ENCODE results near the gene G0S2. TPM values are rescaled to one million over a fixed set of nuclear protein-coding genes. Genes with fewer than 3 reads are reported as not detected.

The G0S2 gene
- total RNA-seq, 4 donors from 2014 or later, result 6.0 to 95.2 (median 11.0) TPM

DNA sequence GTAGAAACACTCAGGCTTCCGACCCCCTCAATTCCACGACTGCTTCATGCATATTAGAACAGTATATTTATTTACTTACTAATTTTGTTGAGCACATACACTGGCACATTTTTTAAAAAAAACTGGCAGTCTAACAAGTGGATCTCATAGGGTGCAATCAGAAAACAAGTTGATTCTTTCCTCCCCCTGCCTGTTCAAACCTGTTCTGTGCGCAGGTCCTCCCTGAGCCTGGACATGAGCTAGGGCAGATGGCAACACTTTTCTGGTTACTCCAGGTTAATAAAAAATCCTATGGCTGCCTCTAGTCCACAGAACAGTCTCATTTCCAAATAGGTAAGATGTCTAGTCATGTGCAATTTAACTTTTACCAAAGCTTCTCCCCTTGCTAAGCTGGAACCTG is 48.1 kb downstream of the G0S2 start:
- no peaks in the 10 kb centered on the region for H3K4me1 ChIP-seq
- WGBS, 2 donors (ENCODE audit: low coverage in 1 of 2), result 97 to 100% methylated on average over 1 to 3 of the region's 3 CpGs
- no peak for ATAC-seq
- H3K9me3 ChIP-seq, result no peaks in the 10 kb centered on the region
- no peaks in the 10 kb centered on the region for H3K36me3 ChIP-seq
- H3K27ac ChIP-seq, result no peak overlapping the region
- H3K4me3 ChIP-seq, result no peak overlapping the region
- no peaks in the 10 kb centered on the region for H3K27me3 ChIP-seq
- TF ChIP-seq POLR2A (IDR thresholded peaks at IDR 0.05) (no peak), EP300 (IDR thresholded peaks at IDR 0.05) (no peak), POLR2AphosphoS5 (IDR thresholded peaks at IDR 0.05) (no peak)
- TF ChIP-seq, protein P1, sequence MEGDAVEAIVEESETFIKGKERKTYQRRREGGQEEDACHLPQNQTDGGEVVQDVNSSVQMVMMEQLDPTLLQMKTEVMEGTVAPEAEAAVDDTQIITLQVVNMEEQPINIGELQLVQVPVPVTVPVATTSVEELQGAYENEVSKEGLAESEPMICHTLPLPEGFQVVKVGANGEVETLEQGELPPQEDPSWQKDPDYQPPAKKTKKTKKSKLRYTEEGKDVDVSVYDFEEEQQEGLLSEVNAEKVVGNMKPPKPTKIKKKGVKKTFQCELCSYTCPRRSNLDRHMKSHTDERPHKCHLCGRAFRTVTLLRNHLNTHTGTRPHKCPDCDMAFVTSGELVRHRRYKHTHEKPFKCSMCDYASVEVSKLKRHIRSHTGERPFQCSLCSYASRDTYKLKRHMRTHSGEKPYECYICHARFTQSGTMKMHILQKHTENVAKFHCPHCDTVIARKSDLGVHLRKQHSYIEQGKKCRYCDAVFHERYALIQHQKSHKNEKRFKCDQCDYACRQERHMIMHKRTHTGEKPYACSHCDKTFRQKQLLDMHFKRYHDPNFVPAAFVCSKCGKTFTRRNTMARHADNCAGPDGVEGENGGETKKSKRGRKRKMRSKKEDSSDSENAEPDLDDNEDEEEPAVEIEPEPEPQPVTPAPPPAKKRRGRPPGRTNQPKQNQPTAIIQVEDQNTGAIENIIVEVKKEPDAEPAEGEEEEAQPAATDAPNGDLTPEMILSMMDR (IDR thresholded peaks at IDR 0.05), result no peak

DNA sequence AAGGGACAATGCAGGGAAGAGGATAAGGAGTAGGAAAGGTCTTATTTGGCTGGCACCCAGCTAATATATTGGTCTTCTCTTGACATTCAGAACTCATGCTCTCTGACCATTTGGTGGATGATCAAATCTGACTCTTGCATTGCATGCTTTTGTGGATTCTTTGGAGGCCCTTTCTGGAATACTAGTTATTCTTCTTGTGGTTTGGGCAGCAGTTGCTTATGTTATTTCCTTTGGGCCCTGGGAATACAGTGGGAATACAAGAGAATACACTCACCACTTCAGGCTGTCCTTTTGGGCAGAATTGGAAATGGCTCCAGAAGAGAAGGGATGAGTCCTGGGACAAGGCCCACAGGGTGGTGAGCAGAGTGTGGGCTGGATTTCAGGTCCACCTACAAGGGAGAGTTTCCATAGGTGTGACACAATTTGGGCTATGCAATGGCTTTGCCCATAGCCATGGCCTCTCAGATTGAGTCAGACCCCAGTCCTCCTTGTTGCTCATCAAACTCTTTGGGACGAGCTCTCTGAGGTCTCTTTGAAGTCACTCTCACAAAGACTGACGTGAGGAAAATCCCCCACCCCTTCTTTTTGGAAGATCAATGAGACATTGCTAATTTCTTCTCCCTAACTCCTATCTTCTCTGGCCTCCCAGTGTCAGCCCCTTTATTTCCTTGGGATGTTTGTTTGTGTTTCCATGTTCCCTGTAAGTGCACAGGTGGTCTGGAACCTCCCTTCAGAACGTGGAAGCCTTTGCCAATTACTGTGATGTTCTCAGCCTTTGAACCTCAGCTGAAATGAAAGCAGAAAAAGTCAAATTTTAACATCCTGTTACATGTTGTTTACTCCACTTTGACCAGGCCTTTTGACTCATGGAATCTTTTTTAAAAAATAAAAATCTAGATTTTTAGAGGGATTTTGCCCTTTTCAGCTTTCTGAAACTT is 48.8 kb downstream of the G0S2 start:
- ATAC-seq, result no peak
- H3K4me3 ChIP-seq, result no peak overlapping the region
- 71 to 92% methylated on average over 2 to 3 of the region's 3 CpGs for WGBS, 2 donors (ENCODE audit: low coverage in 1 of 2)
- H3K9me3 ChIP-seq, result no peaks in the 10 kb centered on the region
- TF ChIP-seq EP300 (IDR thresholded peaks at IDR 0.05) (no peak), POLR2A (IDR thresholded peaks at IDR 0.05) (no peak), POLR2AphosphoS5 (IDR thresholded peaks at IDR 0.05) (no peak)
- TF ChIP-seq, protein P1 (IDR thresholded peaks at IDR 0.05), result no peak
- no peaks in the 10 kb centered on the region for H3K36me3 ChIP-seq
- no peak overlapping the region for H3K27ac ChIP-seq
- H3K27me3 ChIP-seq, result no peaks in the 10 kb centered on the region
- H3K4me1 ChIP-seq, result no peaks in the 10 kb centered on the region

Other genes starting within 250 kb of the G0S2 start
- 1 to 10 TPM in 2 of 4 donors, under 1 TPM in 2; 0.19 to 6.8 (median 0.84) TPM for gene CAMK1G, start 91.7 kb upstream of the G0S2 start, total RNA-seq
- 10 to 100 TPM in 1 of 4 donors, under 1 TPM in 3; 0.13 to 11.6 (median 0.35) TPM for gene LAMB3, start 23.0 kb upstream of the G0S2 start, total RNA-seq
- 10 to 100 TPM in 2 of 4 donors, 1 to 10 TPM in 2; 5.0 to 17.8 (median 8.9) TPM for gene HSD11B1, start 29.4 kb downstream of the G0S2 start, total RNA-seq
- gene TRAF3IP3, start 80.6 kb downstream of the G0S2 start, total RNA-seq, result 1 to 10 TPM in 3 of 4 donors, under 1 TPM in 1; 0.77 to 5.7 (median 3.5) TPM
- gene C1orf74, start 109.1 kb downstream of the G0S2 start, total RNA-seq, result 1 to 10 TPM in 1 of 4 donors, under 1 TPM in 3; 0.64 to 1.3 (median 0.87) TPM
- 1 to 10 TPM; 1.2 to 6.8 (median 2.8) TPM for gene IRF6, start 130.7 kb downstream of the G0S2 start, total RNA-seq
- gene UTP25, start 152.6 kb downstream of the G0S2 start, total RNA-seq, result 1 to 10 TPM; 4.5 to 8.7 (median 8.0) TPM

Measured in gastroesophageal sphincter (tissue), 4 donors.